DND-41 (cell line): ENCODE results near the gene JARID2.

Source experiments
- ATAC-seq: fragments of 200-7000 bp; cut with Tn5 transposase; 3 replicates; pipeline ENCODE4 v1.9.1; 2021; ENCODE audit warnings: low read depth; ENCODE audit not compliant: insufficient read depth
- DNase-seq: peaks from one replicate; pipeline ENCODE4 v3.0.0-alpha.2; 2020
- H2AFZ ChIP-seq: 2 replicates; pipeline ENCODE4 v1.6.0; 2012; ENCODE audit warnings: low read depth, low read length
- H3K27ac ChIP-seq: 2 replicates; pipeline ENCODE4 v1.5.1; 2012; ENCODE audit warnings: low read length, inconsistent platforms
- H3K27me3 ChIP-seq: fragments of 200-600 bp; sonication (generic); 2 replicates; pipeline ENCODE4 v1.6.0; 2012; ENCODE audit warnings: low read length, mild to moderate bottlenecking, inconsistent platforms; ENCODE audit not compliant: insufficient read depth, poor library complexity
- H3K36me3 ChIP-seq: 2 replicates; pipeline ENCODE4 v1.5.1; 2012; ENCODE audit warnings: low read length, inconsistent platforms; ENCODE audit not compliant: insufficient read depth
- H3K4me1 ChIP-seq: 2 replicates; pipeline ENCODE4 v1.5.1; 2012; ENCODE audit warnings: mild to moderate bottlenecking, low read length; ENCODE audit not compliant: insufficient read depth
- H3K4me2 ChIP-seq: 2 replicates; pipeline ENCODE4 v1.6.0; 2012; ENCODE audit warnings: mild to moderate bottlenecking, moderate library complexity, low read length, inconsistent platforms; ENCODE audit not compliant: insufficient read depth
- H3K4me3 ChIP-seq, 2 experiments: fragments of 200-600 bp in 1 of 2; shearing (Covaris generic) in 1 of 2; 2 replicates each; pipeline ENCODE4 v1.5.1; 2012 to 2016; ENCODE audit warnings: inconsistent platforms in 2 of 2, low read length in 2 of 2, mild to moderate bottlenecking in 2 of 2, low read depth in 1 of 2, moderate library complexity in 1 of 2
- H3K79me2 ChIP-seq: 2 replicates; pipeline ENCODE4 v1.6.0; 2012; ENCODE audit warnings: low read length, inconsistent platforms; ENCODE audit not compliant: insufficient read depth
- H3K9ac ChIP-seq: 2 replicates; pipeline ENCODE4 v1.6.0; 2012; ENCODE audit warnings: low read depth, mild to moderate bottlenecking, inconsistent platforms, low read length, moderate library complexity
- H3K9me3 ChIP-seq: 2 replicates; pipeline ENCODE4 v1.5.1; 2012; ENCODE audit warnings: low read length, moderate library complexity, mild to moderate bottlenecking, inconsistent platforms; ENCODE audit not compliant: insufficient read depth, severe bottlenecking
- H4K20me1 ChIP-seq: 2 replicates; pipeline ENCODE4 v1.6.0; 2012; ENCODE audit warnings: low read length; ENCODE audit not compliant: insufficient read depth
- EZH2 ChIP-seq: IDR thresholded peaks from 3 replicates; pipeline ENCODE4 v1.6.1; 2012; ENCODE audit warnings: borderline replicate concordance, low read depth, mild to moderate bottlenecking, moderate library complexity, low read length, inconsistent platforms; ENCODE audit not compliant: severe bottlenecking
- TF ChIP-seq, protein P1 (sequence below): IDR thresholded peaks from 2 replicates; pipeline ENCODE4 v1.5.1; 2012; ENCODE audit warnings: borderline replicate concordance, low read length, moderate library complexity, mild to moderate bottlenecking; ENCODE audit not compliant: poor library complexity, severe bottlenecking; ENCODE audit errors: extremely low read depth

Gene JARID2

DNA sequence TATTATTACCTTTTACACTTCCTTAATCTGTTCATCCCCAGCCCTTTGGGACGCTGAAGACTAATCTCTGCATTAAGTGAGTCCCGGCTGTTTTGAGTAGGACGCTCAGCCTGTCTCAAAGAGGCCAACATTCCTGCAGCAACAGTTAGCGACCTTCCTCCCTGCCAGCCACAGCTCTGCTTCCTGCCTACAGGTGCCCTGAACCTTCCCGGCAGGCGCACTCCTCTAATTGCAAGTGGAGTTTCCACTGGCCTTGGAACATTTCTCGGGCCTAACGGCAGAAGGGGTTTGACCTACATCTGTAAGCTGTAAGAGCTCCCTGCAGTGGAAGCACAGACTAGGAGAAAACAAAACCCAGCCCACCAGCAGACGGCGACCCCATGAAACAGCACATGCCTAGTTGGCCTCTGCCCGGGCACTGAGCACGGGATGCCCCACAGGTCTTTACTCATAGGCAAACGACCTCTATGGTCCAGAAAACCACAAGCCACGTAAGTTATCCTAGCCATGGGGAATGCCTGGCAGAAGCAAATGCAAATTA, 279.1 kb downstream of the JARID2 start:
- Histone ChIP-seq H3K9ac (no peak overlapping the region), H3K36me3 (peaks cover 91% of the 10 kb centered on the region), H3K27me3 (no peaks in the 10 kb centered on the region), H2AFZ (no peak overlapping the region), H3K4me1 (no peaks in the 10 kb centered on the region), H3K27ac (no peak overlapping the region), H3K9me3 (no peaks in the 10 kb centered on the region), H3K4me2 (no peak overlapping the region), H4K20me1 (peaks cover 4% of the 10 kb centered on the region), H3K4me3 (no peak overlapping the region), H3K79me2 (no peaks in the 10 kb centered on the region)
- ATAC-seq (no peak), DNase-seq (no peak)
- no peak for TF ChIP-seq EZH2
- TF ChIP-seq, protein P1, sequence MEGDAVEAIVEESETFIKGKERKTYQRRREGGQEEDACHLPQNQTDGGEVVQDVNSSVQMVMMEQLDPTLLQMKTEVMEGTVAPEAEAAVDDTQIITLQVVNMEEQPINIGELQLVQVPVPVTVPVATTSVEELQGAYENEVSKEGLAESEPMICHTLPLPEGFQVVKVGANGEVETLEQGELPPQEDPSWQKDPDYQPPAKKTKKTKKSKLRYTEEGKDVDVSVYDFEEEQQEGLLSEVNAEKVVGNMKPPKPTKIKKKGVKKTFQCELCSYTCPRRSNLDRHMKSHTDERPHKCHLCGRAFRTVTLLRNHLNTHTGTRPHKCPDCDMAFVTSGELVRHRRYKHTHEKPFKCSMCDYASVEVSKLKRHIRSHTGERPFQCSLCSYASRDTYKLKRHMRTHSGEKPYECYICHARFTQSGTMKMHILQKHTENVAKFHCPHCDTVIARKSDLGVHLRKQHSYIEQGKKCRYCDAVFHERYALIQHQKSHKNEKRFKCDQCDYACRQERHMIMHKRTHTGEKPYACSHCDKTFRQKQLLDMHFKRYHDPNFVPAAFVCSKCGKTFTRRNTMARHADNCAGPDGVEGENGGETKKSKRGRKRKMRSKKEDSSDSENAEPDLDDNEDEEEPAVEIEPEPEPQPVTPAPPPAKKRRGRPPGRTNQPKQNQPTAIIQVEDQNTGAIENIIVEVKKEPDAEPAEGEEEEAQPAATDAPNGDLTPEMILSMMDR, result no peak

GRCh38 chr6:15526212-15526701, 280.4 kb downstream of the JARID2 start:
- peaks cover 4% of the 10 kb centered on the region for H4K20me1 ChIP-seq
- no peak overlapping the region for H3K27ac ChIP-seq
- no peak overlapping the region for H3K9ac ChIP-seq
- H3K4me3 ChIP-seq, result no peak overlapping the region
- no peaks in the 10 kb centered on the region for H3K27me3 ChIP-seq
- peaks cover 94% of the 10 kb centered on the region for H3K36me3 ChIP-seq
- H3K4me2 ChIP-seq, result no peak overlapping the region
- DNase-seq (no peak), ATAC-seq (no peak)
- H3K4me1 ChIP-seq, result no peaks in the 10 kb centered on the region
- H2AFZ ChIP-seq, result no peak overlapping the region
- H3K9me3 ChIP-seq, result no peaks in the 10 kb centered on the region
- no peaks in the 10 kb centered on the region for H3K79me2 ChIP-seq
- TF ChIP-seq, protein P1, result no peak
- no peak for TF ChIP-seq EZH2

- Histone ChIP-seq H3K79me2 (no peaks in the 10 kb centered on the region), H3K27ac (no peak overlapping the region), H3K4me1 (no peaks in the 10 kb centered on the region), H3K4me2 (no peak overlapping the region), H3K4me3 (no peak overlapping the region), H3K9me3 (no peaks in the 10 kb centered on the region), H3K36me3 (peaks cover 85% of the 10 kb centered on the region), H3K27me3 (no peaks in the 10 kb centered on the region), H3K9ac (no peak overlapping the region), H2AFZ (no peak overlapping the region), H4K20me1 (no peaks in the 10 kb centered on the region)
- TF ChIP-seq EZH2, result no peak
- TF ChIP-seq, protein P1, result no peak
- ATAC-seq (no peak), DNase-seq (no peak)
Observed at GRCh38 chr6:15527838-15528617, 282.2 kb downstream of the JARID2 start.
